Kidney tubule cell (primary cell): ENCODE measurements around the gene PPARGC1A.
A peak's percentile ranks its signal among the peaks of the same experiment; 100 is the strongest.

Source experiments
- DNase-seq: peaks from one replicate; pipeline ENCODE4 v3.0.0-alpha.2; 2018; ENCODE audit warnings: low spot score

The PPARGC1A gene

GRCh38 chr4:23878912-23879732 is 10.7 kb downstream of the PPARGC1A start:
- peak; percentile 83 for DNase-seq

GRCh38 chr4:23878246-23878891 is 11.5 kb downstream of the PPARGC1A start:
- DNase-seq, result no peak

- peak; percentile 70 for DNase-seq
Observed at GRCh38 chr4:23877758-23878229, 12.1 kb downstream of the PPARGC1A start.

GRCh38 chr4:23876418-23877089 is 13.3 kb downstream of the PPARGC1A start:
- DNase-seq, result peak; percentile 62

- no peak for DNase-seq
Observed at GRCh38 chr4:23875317-23875716, 14.5 kb downstream of the PPARGC1A start.

- no peak for DNase-seq
Observed at GRCh38 chr4:23874536-23874901, 15.3 kb downstream of the PPARGC1A start.

GRCh38 chr4:23873717-23874535 is 15.9 kb downstream of the PPARGC1A start:
- DNase-seq, result no peak

GRCh38 chr4:23871426-23871825 is 18.4 kb downstream of the PPARGC1A start:
- no peak for DNase-seq

- no peak for DNase-seq
Observed at GRCh38 chr4:23866450-23867075, 23.3 kb downstream of the PPARGC1A start.

- DNase-seq, result peak; percentile 13
Observed at GRCh38 chr4:23861897-23862296, 27.9 kb downstream of the PPARGC1A start.

- DNase-seq, result no peak
Observed at GRCh38 chr4:23860919-23861318, 28.9 kb downstream of the PPARGC1A start.

- DNase-seq, result no peak
Observed at GRCh38 chr4:23857367-23857959, 32.4 kb downstream of the PPARGC1A start.

GRCh38 chr4:23856630-23857029 is 33.2 kb downstream of the PPARGC1A start:
- peak; percentile 63 for DNase-seq

GRCh38 chr4:23855912-23856605 is 33.8 kb downstream of the PPARGC1A start:
- DNase-seq, result peak; percentile 56

GRCh38 chr4:23853986-23854660 is 35.7 kb downstream of the PPARGC1A start:
- no peak for DNase-seq

- DNase-seq, result no peak
Observed at GRCh38 chr4:23851464-23851863, 38.4 kb downstream of the PPARGC1A start.

- no peak for DNase-seq
Observed at GRCh38 chr4:23847158-23847557, 42.7 kb downstream of the PPARGC1A start.

- no peak for DNase-seq
Observed at GRCh38 chr4:23844961-23845360, 44.9 kb downstream of the PPARGC1A start.

GRCh38 chr4:23839279-23839678 is 50.6 kb downstream of the PPARGC1A start:
- DNase-seq, result no peak

- DNase-seq, result no peak
Observed at GRCh38 chr4:23838607-23839006, 51.2 kb downstream of the PPARGC1A start.
